Activated T-cell treated with anti-CD3 and anti-CD28 coated beads, Interleukin-2, amount 50 U/mL, for 72 hours (primary cell): Measurements from ENCODE around the gene MAP3K14. TPM values are rescaled to one million over a fixed set of nuclear protein-coding genes. Genes with fewer than 3 reads are reported as not detected.

Experiments
- ATAC-seq, 2 donors: fragments of 150-1000 bp; cut with Tn5 transposase; replicated peaks in 1 of 2; 2 replicates each; pipeline ENCODE4 v1.10.0; 2021; ENCODE audit warnings: moderate library complexity in 2 of 2, mild to moderate bottlenecking in 1 of 2
- DNase-seq, 2 donors: peaks; one replicate each; pipeline ENCODE4 v3.0.0; 2021 to 2022; ENCODE audit warnings: mixed read lengths in 1 of 2
- H3K27ac Mint-ChIP-seq: one replicate; pipeline ENCODE4 v1.8.0; 2022; ENCODE audit warnings: mild to moderate bottlenecking, moderate library complexity, mixed read lengths
- H3K27me3 Mint-ChIP-seq: one replicate; pipeline ENCODE4 v1.8.0; 2022; ENCODE audit warnings: low read depth, mixed read lengths
- H3K36me3 Mint-ChIP-seq, 2 donors: one replicate each; pipeline ENCODE4 v1.8.0; 2022; ENCODE audit warnings: mixed read lengths in 2 of 2, mild to moderate bottlenecking in 1 of 2; ENCODE audit not compliant: insufficient read depth in 2 of 2
- H3K4me1 Mint-ChIP-seq: one replicate; pipeline ENCODE4 v1.8.0; 2022; ENCODE audit warnings: low read depth, mixed read lengths
- H3K4me3 Mint-ChIP-seq, 2 donors: one replicate each; pipeline ENCODE4 v1.8.0; 2022; ENCODE audit warnings: mild to moderate bottlenecking in 2 of 2, mixed read lengths in 2 of 2, moderate library complexity in 2 of 2
- H3K9me3 Mint-ChIP-seq, 2 donors: one replicate each; pipeline ENCODE4 v1.8.0; 2022; ENCODE audit warnings: mixed read lengths in 2 of 2
- total RNA-seq, 2 donors: library from RNA; stranded (reverse); gene quantifications; one replicate each; pipeline ENCODE4 v1.2.3, GENCODE V29; 2022

MAP3K14 gene
- total RNA-seq, 2 donors from 2014 or later = 71.8 to 78.0 TPM

GRCh38 chr17:45225051-45225700 is 91.6 kb downstream of the MAP3K14 start:
- peak overlapping the region; percentile 84 to 87 for H3K4me3 Mint-ChIP-seq
- peaks cover 61% of the 10 kb centered on the region for H3K4me1 Mint-ChIP-seq
- peak; percentile 56 to 70 for DNase-seq
- H3K27me3 Mint-ChIP-seq = no peaks in the 10 kb centered on the region
- H3K9me3 Mint-ChIP-seq = no peaks in the 10 kb centered on the region
- ATAC-seq = no peak
- peaks cover 8 to 22% of the 10 kb centered on the region in 2 donors for H3K36me3 Mint-ChIP-seq
- H3K27ac Mint-ChIP-seq = peak overlapping the region; percentile 98

- peak; percentile 59 to 70 for DNase-seq
- peak overlapping the region; percentile 98 for H3K27ac Mint-ChIP-seq
- peaks cover 10 to 26% of the 10 kb centered on the region in 2 donors for H3K36me3 Mint-ChIP-seq
- H3K4me3 Mint-ChIP-seq = peak overlapping the region; percentile 84 to 87
- H3K27me3 Mint-ChIP-seq = no peaks in the 10 kb centered on the region
- no peaks in the 10 kb centered on the region for H3K9me3 Mint-ChIP-seq
- no peak for ATAC-seq
- H3K4me1 Mint-ChIP-seq = peaks cover 61% of the 10 kb centered on the region
Measured at GRCh38 chr17:45224671-45225050, 92.2 kb downstream of the MAP3K14 start.

- ATAC-seq (peak; percentile 39 to 52), DNase-seq (peak; percentile 73 to 78)
- Mint-ChIP-seq H3K9me3 (no peaks in the 10 kb centered on the region), H3K4me1 (peaks cover 62% of the 10 kb centered on the region), H3K27ac (peak overlapping the region; percentile 98), H3K36me3 (peaks cover 16 to 31% of the 10 kb centered on the region in 2 donors), H3K27me3 (no peaks in the 10 kb centered on the region), H3K4me3 (peak overlapping the region; percentile 84 to 87)
Measured at GRCh38 chr17:45223539-45224528, 93.0 kb downstream of the MAP3K14 start.

- ATAC-seq (no peak), DNase-seq (no peak)
- Mint-ChIP-seq H3K27ac (peak overlapping the region; percentile 58), H3K27me3 (no peaks in the 10 kb centered on the region), H3K9me3 (no peaks in the 10 kb centered on the region), H3K36me3 (peaks cover 18 to 36% of the 10 kb centered on the region in 2 donors), H3K4me3 (peak overlapping the region; percentile 84 to 87), H3K4me1 (peaks cover 58% of the 10 kb centered on the region)
Measured at GRCh38 chr17:45222996-45223538, 93.8 kb downstream of the MAP3K14 start.

GRCh38 chr17:45222289-45222995 is 94.4 kb downstream of the MAP3K14 start:
- DNase-seq = peak; percentile 60 to 69
- peak in 1 of 2 donors; percentile 4 for ATAC-seq
- Mint-ChIP-seq H3K27me3 (no peaks in the 10 kb centered on the region), H3K9me3 (no peaks in the 10 kb centered on the region), H3K4me3 (peak overlapping the region; percentile 84 to 87), H3K27ac (peak overlapping the region; percentile 91), H3K36me3 (peaks cover 18 to 42% of the 10 kb centered on the region in 2 donors), H3K4me1 (peaks cover 52% of the 10 kb centered on the region)

- Mint-ChIP-seq H3K4me1 (peaks cover 49% of the 10 kb centered on the region), H3K9me3 (no peaks in the 10 kb centered on the region), H3K4me3 (peak overlapping the region in 1 of 2 donors; percentile 87), H3K27me3 (no peaks in the 10 kb centered on the region), H3K36me3 (peaks cover 18 to 46% of the 10 kb centered on the region in 2 donors), H3K27ac (no peak overlapping the region)
- DNase-seq (no peak), ATAC-seq (no peak)
Measured at GRCh38 chr17:45222014-45222288, 94.9 kb downstream of the MAP3K14 start.

GRCh38 chr17:45221081-45222013 is 95.5 kb downstream of the MAP3K14 start, which contains the start of gene FMNL1:
Gene FMNL1 (plus strand): TSS chr17:45221885. CDS start chr17:45222125, 240 bp downstream.
- DNase-seq (peak; percentile 78 to 81), ATAC-seq (peak in 1 of 2 donors; percentile 12)
- Mint-ChIP-seq H3K27ac (peak within 1 kb of the TSS; percentile 95), H3K27me3 (no peaks in the 10 kb centered on the region), H3K4me1 (peaks cover 49% of the 10 kb centered on the region), H3K36me3 (peaks cover 18 to 50% of the 10 kb centered on the region in 2 donors), H3K4me3 (peak within 1 kb of the TSS; percentile 88 to 99), H3K9me3 (no peaks in the 10 kb centered on the region)

- Mint-ChIP-seq H3K4me3 (peak overlapping the region; percentile 88 to 99), H3K9me3 (no peaks in the 10 kb centered on the region)
Measured at GRCh38 chr17:45220079-45220478, 96.7 kb downstream of the MAP3K14 start.

GRCh38 chr17:45218895-45219661 is 97.7 kb downstream of the MAP3K14 start:
- ATAC-seq (peak in 1 of 2 donors; percentile 7), DNase-seq (peak; percentile 85 to 90)
- Mint-ChIP-seq H3K9me3 (no peaks in the 10 kb centered on the region), H3K27me3 (no peaks in the 10 kb centered on the region), H3K4me3 (peak overlapping the region; percentile 88 to 99), H3K36me3 (peaks cover 18 to 59% of the 10 kb centered on the region in 2 donors), H3K27ac (peak overlapping the region; percentile 95), H3K4me1 (peaks cover 41% of the 10 kb centered on the region)

More at GRCh38 chr17:45220079-45220478, 96.7 kb downstream of the MAP3K14 start:
- no peaks in the 10 kb centered on the region for H3K27me3 Mint-ChIP-seq
- no peak for DNase-seq
- no peak for ATAC-seq
- H3K4me1 Mint-ChIP-seq = peaks cover 46% of the 10 kb centered on the region
- H3K27ac Mint-ChIP-seq = peak overlapping the region; percentile 95
- H3K36me3 Mint-ChIP-seq = peaks cover 18 to 60% of the 10 kb centered on the region in 2 donors
